ENCODE results near the gene KDELR3. TPM values are rescaled to one million over a fixed set of nuclear protein-coding genes. Genes with fewer than 3 reads are reported as not detected.

Gene KDELR3
- total and polyA plus RNA-seq, 10 of the 15 experiments (the other 5 are each of a cell fraction or from before 2014, with no cell fraction given), result 0.15 to 0.98 (median 0.25) TPM; not detected in 1

DNA sequence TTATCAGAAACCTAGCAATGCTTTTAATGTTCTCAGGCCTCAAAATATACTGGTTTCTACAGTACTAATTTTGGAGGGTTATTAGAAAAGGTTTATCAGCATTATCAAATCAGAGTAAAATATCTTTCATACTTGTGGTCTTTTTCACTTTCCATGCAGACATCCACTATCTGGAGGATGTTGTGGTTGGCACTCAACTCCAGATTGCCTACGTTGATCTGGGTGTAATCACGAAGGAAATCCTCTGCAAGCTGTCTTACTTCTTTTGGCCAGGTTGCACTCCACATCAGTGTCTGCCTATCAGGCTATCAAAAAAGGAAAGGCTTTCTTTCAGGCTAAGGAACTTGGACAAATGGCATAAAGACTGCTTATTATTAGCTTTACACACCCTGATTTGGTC lies 26.6 kb downstream of the KDELR3 start:
- no peak overlapping the region for H3K27ac ChIP-seq (ENCODE audit: control insufficient read depth, insufficient read depth)
- peaks cover 28 to 71% of the 10 kb centered on the region in 2 experiments for H3K36me3 ChIP-seq (ENCODE audit: control insufficient read depth in 2 of 2, insufficient read depth in 2 of 2, low read length in 1 of 2)
- FAIRE-seq, result no peak
- no peak overlapping the region for H3K4me3 ChIP-seq
- ATAC-seq, result no peak
- H3K27me3 ChIP-seq (replicated peaks in 1 of 2; ENCODE audit: control insufficient read depth in 2 of 2, insufficient read depth in 2 of 2, low read length in 1 of 2), result no peaks in the 10 kb centered on the region
- SMC1A ChIA-PET (ENCODE audit: uncharacterized antibody, unreplicated experiment), result interaction anchor here (1.6 kb wide), 1 partner anchor 27 kb away, joined by 4 read pairs; no protein-coding TSS in a partner anchor
- H3K9ac ChIP-seq (ENCODE audit: control insufficient read depth, insufficient read depth, low read length), result no peak overlapping the region
- in situ Hi-C loops (cut with MboI) (no loop called here), intact Hi-C loops (cut with micrococcal nuclease; ENCODE audit: unreplicated experiment) (no loop called here)
- WGBS (ENCODE audit: insufficient coverage, insufficient replicate concordance, low lambda C conversion rate, missing lambda C conversion rate), result 98% methylated on average over 2 of the region's 2 CpGs
- no peak overlapping the region for H2AFZ ChIP-seq (ENCODE audit: control insufficient read depth, low read depth, low read length)
- H3K4me2 ChIP-seq (ENCODE audit: control insufficient read depth, insufficient read depth), result no peak overlapping the region
- no peaks in the 10 kb centered on the region for H3K9me3 ChIP-seq (replicated peaks; ENCODE audit: control insufficient read depth, insufficient read depth, low read length)
- RAD21 ChIA-PET (ENCODE audit: unreplicated experiment), result no interaction called here
- no peak for DNase-seq (ENCODE audit: low read depth, low spot score)
- H3K79me2 ChIP-seq (ENCODE audit: control insufficient read depth, insufficient read depth, low read length), result peaks cover 22% of the 10 kb centered on the region
- peaks cover 6% of the 10 kb centered on the region; the same call in 1 of the 2 replicates for H4K20me1 ChIP-seq (ENCODE audit: control insufficient read depth, insufficient read depth)
- POLR2A ChIA-PET, result interaction anchor here (0.5 kb wide), 1 partner anchor 296 kb away, joined by 3 read pairs; no protein-coding TSS in a partner anchor
- CTCF ChIA-PET, result interaction anchor here (0.6 kb wide), 1 partner anchor 77 kb away, joined by 3 read pairs; no protein-coding TSS in a partner anchor
- TF ChIP-seq, protein P1, sequence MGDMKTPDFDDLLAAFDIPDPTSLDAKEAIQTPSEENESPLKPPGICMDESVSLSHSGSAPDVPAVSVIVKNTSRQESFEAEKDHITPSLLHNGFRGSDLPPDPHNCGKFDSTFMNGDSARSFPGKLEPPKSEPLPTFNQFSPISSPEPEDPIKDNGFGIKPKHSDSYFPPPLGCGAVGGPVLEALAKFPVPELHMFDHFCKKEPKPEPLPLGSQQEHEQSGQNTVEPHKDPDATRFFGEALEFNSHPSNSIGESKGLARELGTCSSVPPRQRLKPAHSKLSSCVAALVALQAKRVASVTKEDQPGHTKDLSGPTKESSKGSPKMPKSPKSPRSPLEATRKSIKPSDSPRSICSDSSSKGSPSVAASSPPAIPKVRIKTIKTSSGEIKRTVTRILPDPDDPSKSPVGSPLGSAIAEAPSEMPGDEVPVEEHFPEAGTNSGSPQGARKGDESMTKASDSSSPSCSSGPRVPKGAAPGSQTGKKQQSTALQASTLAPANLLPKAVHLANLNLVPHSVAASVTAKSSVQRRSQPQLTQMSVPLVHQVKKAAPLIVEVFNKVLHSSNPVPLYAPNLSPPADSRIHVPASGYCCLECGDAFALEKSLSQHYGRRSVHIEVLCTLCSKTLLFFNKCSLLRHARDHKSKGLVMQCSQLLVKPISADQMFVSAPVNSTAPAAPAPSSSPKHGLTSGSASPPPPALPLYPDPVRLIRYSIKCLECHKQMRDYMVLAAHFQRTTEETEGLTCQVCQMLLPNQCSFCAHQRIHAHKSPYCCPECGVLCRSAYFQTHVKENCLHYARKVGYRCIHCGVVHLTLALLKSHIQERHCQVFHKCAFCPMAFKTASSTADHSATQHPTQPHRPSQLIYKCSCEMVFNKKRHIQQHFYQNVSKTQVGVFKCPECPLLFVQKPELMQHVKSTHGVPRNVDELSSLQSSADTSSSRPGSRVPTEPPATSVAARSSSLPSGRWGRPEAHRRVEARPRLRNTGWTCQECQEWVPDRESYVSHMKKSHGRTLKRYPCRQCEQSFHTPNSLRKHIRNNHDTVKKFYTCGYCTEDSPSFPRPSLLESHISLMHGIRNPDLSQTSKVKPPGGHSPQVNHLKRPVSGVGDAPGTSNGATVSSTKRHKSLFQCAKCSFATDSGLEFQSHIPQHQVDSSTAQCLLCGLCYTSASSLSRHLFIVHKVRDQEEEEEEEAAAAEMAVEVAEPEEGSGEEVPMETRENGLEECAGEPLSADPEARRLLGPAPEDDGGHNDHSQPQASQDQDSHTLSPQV (IDR thresholded peaks at IDR 0.05), result no peak
- TF ChIP-seq IRF4 (IDR thresholded peaks at IDR 0.05; ENCODE audit: low read depth, low read length), result no peak
- H3K4me1 ChIP-seq (ENCODE audit: control insufficient read depth, insufficient read depth, low read length), result no peaks in the 10 kb centered on the region
- no TSS peak for BruUV-seq (replicated peaks)
